GM13976 (cell line): ENCODE measurements around the gene HCFC2.

ENCODE experiments used
- DNase-seq: peaks from one replicate; pipeline ENCODE4 v3.0.0; 2012; ENCODE audit warnings: low spot score
- CTCF ChIP-seq: IDR thresholded peaks from 2 replicates; pipeline ENCODE4 v1.5.1; 2012; ENCODE audit warnings: borderline replicate concordance, mild to moderate bottlenecking; ENCODE audit not compliant: insufficient read depth; ENCODE audit errors: extremely low read depth, missing control alignments, control extremely low read depth
- in situ Hi-C: fragments of 300-500 bp; cut with MboI; formaldehyde crosslinking; loops from one replicate; pipeline ENCODE4 v1.12.0; 2022; ENCODE audit warnings: low sequenced_read_pairs, mixed read lengths, inconsistent platforms; ENCODE audit not compliant: unreplicated experiment

Gene HCFC2

GRCh38 chr12:104133321-104133720 lies 69.0 kb downstream of the HCFC2 start:
- no peak for DNase-seq
- in situ Hi-C loops = no loop called here
- TF ChIP-seq CTCF = no peak

- no peak for DNase-seq
- TF ChIP-seq CTCF = no peak
- in situ Hi-C loops = no loop called here
Measured at GRCh38 chr12:104133866-104134265, 69.5 kb downstream of the HCFC2 start.

GRCh38 chr12:104134882-104135281 lies 70.6 kb downstream of the HCFC2 start:
- in situ Hi-C loops = no loop called here
- no peak for TF ChIP-seq CTCF
- no peak for DNase-seq

DNA sequence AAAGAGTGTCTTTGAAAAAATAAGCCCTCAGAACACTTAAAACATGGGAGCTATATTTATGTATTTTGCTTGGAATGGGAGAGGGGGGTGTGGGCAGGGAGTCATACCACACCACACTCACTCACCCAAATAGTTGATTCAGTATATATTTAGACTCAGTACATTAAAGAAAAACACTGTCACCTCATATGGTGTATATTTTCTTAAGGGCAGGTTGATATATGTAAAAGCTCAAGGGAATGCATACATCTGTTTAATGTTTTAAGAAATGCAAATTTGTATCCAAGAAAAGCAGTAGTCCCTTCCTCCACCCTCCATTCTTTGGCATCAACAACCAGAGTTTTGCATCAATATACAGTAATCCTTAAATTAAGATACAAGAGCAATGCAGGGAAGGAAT lies 72.2 kb downstream of the HCFC2 start:
- no peak for TF ChIP-seq CTCF
- DNase-seq = no peak
- in situ Hi-C loops = no loop called here

GRCh38 chr12:104137001-104137901 lies 72.9 kb downstream of the HCFC2 start:
- no peak for TF ChIP-seq CTCF
- peak; percentile 40 for DNase-seq
- in situ Hi-C loops = no loop called here

DNA sequence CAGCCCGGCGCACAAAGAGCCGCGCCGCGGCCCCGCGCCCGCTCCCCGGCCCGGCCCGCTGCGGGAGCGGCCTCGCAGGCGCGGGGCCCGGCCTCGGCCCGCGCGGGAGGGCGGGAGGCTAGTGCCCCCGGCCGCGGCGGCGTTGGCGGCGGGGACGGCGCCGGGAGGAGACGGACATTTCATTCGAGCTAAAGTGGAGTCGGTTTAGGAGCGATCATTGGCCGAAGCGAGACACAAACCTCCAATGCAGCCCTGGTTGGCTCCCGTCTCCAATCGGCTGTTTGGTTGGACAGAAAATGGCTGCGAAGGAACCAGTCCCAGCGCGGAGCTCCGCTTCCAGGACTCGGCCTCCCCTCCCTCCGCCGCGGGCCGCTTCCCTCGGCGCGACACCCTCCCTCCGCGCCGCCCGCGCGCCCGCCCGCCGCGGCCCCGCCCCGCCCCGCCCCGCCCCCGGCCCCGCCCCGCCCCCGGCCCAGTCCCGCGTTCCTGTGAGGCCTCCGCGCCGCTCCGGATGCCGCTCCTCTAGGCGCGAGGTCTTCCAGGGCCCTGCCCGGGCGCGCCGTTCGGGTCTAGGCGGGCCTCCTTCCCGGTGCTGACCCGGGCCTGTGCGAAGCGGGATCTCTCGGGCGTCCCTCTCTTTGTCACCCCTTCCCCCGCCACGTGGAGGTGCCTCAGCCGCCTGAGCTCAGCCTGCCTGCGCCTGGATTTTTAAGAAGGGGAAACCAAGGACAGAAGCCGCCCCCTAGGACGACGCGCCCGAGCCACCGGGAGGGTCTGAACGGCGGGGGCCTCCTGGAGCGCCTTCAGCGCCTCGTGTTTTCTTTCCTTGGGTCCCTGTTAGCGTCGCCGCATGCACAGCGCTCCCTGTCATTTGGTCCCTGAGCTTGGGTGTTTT lies 73.8 kb downstream of the HCFC2 start, which contains the start of gene NFYB:
NFYB (minus strand) TSS at position 309 of the 895 bp plus-strand sequence. CDS start 2,757 bp downstream, outside the sequence.
- in situ Hi-C loops = no loop called here
- no peak for TF ChIP-seq CTCF
- DNase-seq = peak; percentile 98
